Stomach smooth muscle (tissue), 2 donors: ENCODE measurements around the gene RIN3.

Experiments used
- H3K27ac ChIP-seq: one replicate; pipeline ENCODE4 v1.7.0; 2013; ENCODE audit warnings: mild to moderate bottlenecking, low read length, inconsistent platforms
- H3K27me3 ChIP-seq, 2 donors: one replicate each; pipeline ENCODE4 v1.7.0; 2013; ENCODE audit warnings: low read length in 2 of 2; ENCODE audit not compliant: insufficient read depth in 2 of 2, control insufficient read depth in 1 of 2
- H3K36me3 ChIP-seq, 2 donors: one replicate each; pipeline ENCODE4 v1.7.0; 2013; ENCODE audit warnings: low read length in 2 of 2; ENCODE audit not compliant: control insufficient read depth in 2 of 2, insufficient read depth in 2 of 2
- H3K4me1 ChIP-seq: one replicate; pipeline ENCODE4 v1.7.0; 2013; ENCODE audit warnings: low read length; ENCODE audit not compliant: control insufficient read depth, insufficient read depth
- H3K4me3 ChIP-seq, 2 donors: one replicate each; pipeline ENCODE4 v1.7.0; 2013; ENCODE audit warnings: low read length in 2 of 2
- H3K9ac ChIP-seq, 2 donors: one replicate each; pipeline ENCODE4 v1.7.0; 2013; ENCODE audit warnings: low read length in 2 of 2, mild to moderate bottlenecking in 1 of 2
- H3K9me3 ChIP-seq, 2 donors: one replicate each; pipeline ENCODE4 v1.7.0; 2013; ENCODE audit warnings: low read length in 2 of 2; ENCODE audit not compliant: control insufficient read depth in 2 of 2
- donor health status: healthy.
- donor health status: Pancreatic carcinoma.

The RIN3 gene

GRCh38 chr14:92487513-92488133, 26.0 kb upstream of the RIN3 start:
- Histone ChIP-seq H3K4me1 (peaks cover 14% of the 10 kb centered on the region), H3K4me3 (no peak overlapping the region), H3K27ac (no peak overlapping the region), H3K27me3 (no peaks in the 10 kb centered on the region), H3K9me3 (no peaks in the 10 kb centered on the region), H3K9ac (no peak overlapping the region), H3K36me3 (no peaks in the 10 kb centered on the region)

DNA sequence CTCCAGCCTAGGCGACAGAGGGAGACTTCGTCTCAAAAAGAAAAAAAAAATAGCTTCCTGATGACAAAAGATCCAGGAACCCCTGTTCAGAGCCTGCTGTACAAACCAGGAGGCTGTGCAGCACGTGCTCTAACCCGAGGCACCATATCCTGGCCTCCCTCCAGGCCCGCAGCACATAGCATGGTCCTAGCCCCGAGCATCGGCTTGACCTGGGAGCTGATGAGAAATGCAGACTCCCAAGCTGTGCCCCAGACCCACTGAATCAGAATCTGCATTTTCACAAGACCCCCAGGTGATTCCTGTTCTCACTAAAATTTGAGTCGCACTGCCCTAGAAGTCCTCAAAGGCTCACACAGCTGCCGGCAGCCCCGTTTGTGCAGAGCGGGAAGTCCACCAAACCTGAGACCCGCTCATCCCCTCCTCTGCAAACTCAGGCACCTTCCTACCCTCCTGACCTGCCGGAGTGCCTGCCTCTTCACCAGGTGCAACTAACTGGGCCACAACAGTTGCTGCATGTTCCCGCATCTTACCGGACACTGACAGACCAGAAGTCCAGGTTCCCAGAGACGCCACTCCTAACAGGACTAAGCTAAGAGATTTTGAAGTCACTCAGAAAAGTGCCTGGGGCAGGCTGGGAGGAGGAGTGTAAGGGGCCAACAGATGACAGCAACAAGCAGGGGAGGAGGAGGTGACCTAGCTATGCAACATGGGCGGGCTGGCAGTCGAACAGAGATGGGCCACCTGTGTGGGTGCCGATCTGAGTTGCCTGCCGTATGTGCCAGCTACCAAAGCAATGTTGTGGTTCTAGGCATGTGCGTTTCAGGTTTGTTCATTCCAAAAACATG, 24.0 kb upstream of the RIN3 start:
- no peaks in the 10 kb centered on the region for H3K36me3 ChIP-seq
- H3K27me3 ChIP-seq, result no peaks in the 10 kb centered on the region
- no peaks in the 10 kb centered on the region for H3K9me3 ChIP-seq
- no peak overlapping the region for H3K9ac ChIP-seq
- H3K4me3 ChIP-seq, result no peak overlapping the region
- H3K27ac ChIP-seq, result no peak overlapping the region
- peaks cover 14% of the 10 kb centered on the region for H3K4me1 ChIP-seq

DNA sequence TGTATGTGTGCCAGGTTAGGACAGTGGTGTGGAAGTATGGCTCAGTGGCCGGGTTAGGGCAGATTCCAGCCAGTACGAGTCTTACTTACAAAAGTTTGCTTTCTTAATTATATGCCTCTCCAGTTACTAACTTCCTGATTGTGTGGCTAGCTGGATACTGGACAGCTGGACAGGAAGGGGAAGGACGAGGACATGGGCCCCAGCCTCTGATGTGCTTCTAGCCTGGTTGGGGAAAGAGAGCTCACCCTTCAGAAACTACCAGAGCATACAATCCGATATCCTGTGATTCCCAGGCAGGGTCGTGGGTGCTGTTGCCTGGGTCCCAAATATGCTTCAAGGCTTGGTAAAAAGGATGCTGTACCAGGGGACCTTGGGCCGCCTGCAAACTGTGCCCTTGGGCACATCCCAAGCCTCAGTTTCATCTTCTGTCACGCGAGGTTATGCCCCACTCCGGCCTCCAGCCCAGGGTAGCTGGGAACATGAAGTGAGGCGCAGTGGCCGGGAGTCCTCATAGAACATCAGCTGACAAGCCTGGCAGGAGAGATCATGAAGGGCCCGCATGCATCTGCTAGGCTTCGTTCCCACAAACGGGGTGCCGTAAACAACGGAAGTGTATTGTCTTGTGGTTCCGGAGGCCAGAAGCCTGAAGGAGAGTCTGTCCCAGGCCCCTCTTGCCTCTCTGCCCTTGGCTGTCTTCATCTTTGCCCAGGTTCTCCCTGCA, 23.2 kb upstream of the RIN3 start:
- Histone ChIP-seq H3K27me3 (no peaks in the 10 kb centered on the region), H3K27ac (no peak overlapping the region), H3K4me1 (peaks cover 14% of the 10 kb centered on the region), H3K9ac (no peak overlapping the region), H3K9me3 (no peaks in the 10 kb centered on the region), H3K4me3 (no peak overlapping the region), H3K36me3 (no peaks in the 10 kb centered on the region)

GRCh38 chr14:92491782-92492181, 21.8 kb upstream of the RIN3 start:
- Histone ChIP-seq H3K27me3 (no peaks in the 10 kb centered on the region), H3K9me3 (no peaks in the 10 kb centered on the region), H3K4me1 (peaks cover 10% of the 10 kb centered on the region), H3K36me3 (no peaks in the 10 kb centered on the region), H3K9ac (no peak overlapping the region), H3K27ac (no peak overlapping the region), H3K4me3 (no peak overlapping the region)

- Histone ChIP-seq H3K27ac (no peak overlapping the region), H3K27me3 (no peaks in the 10 kb centered on the region), H3K4me1 (peaks cover 5% of the 10 kb centered on the region), H3K9me3 (no peaks in the 10 kb centered on the region), H3K4me3 (no peak overlapping the region), H3K36me3 (no peaks in the 10 kb centered on the region), H3K9ac (no peak overlapping the region)
These were observed 21.3 kb upstream of the RIN3 start for GRCh38 chr14:92492258-92492657.

GRCh38 chr14:92493024-92493423, 20.6 kb upstream of the RIN3 start:
- no peak overlapping the region for H3K9ac ChIP-seq
- H3K4me1 ChIP-seq, result no peaks in the 10 kb centered on the region
- H3K36me3 ChIP-seq, result no peaks in the 10 kb centered on the region
- H3K27ac ChIP-seq, result no peak overlapping the region
- H3K27me3 ChIP-seq, result no peaks in the 10 kb centered on the region
- no peak overlapping the region for H3K4me3 ChIP-seq
- no peaks in the 10 kb centered on the region for H3K9me3 ChIP-seq

DNA sequence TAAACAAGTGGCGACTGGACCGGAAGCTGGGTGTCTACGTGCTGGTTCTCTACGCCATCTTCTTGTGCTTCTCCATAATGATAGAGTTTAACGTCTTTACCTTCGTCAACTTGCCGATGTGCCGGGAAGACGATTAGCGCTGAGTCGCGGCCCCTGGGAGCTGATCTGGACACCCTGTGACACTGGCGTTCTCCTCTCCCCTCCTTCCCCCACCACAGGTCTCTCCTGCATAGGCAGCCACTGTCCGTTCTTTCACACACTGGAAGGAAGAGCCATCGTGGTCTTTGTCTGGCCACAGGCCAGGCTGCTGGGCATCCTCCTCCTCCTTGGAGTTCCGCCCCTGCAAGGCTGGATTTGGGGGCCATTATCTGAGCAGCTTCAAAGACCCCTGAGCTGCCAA, 20.1 kb upstream of the RIN3 start:
- no peak overlapping the region for H3K9ac ChIP-seq
- H3K4me3 ChIP-seq, result no peak overlapping the region
- no peaks in the 10 kb centered on the region for H3K36me3 ChIP-seq
- no peaks in the 10 kb centered on the region for H3K27me3 ChIP-seq
- no peak overlapping the region for H3K27ac ChIP-seq
- no peaks in the 10 kb centered on the region for H3K4me1 ChIP-seq
- no peaks in the 10 kb centered on the region for H3K9me3 ChIP-seq

DNA sequence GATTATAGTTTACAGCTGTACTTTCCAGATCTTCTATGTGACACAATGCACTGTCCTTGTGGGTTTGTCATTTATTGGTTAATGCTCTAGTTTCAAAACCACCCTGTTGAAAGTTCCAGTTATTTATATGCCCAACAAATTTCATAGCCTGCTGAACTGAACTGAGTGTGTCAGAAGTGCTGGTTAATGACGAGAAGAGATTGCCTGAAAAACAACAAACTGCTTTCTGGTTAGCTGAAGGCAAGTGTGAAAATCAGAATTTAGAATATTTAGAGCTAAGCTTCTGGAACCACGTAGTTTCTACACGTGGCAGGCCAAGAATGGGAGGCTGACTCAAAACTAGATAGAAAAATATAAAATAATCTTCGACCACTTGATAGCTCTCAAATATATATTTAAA, 19.1 kb upstream of the RIN3 start:
- Histone ChIP-seq H3K4me1 (no peaks in the 10 kb centered on the region), H3K4me3 (no peak overlapping the region), H3K9ac (no peak overlapping the region), H3K9me3 (no peaks in the 10 kb centered on the region), H3K27me3 (no peaks in the 10 kb centered on the region), H3K27ac (no peak overlapping the region), H3K36me3 (no peaks in the 10 kb centered on the region)

- H3K27me3 ChIP-seq, result no peaks in the 10 kb centered on the region
- no peak overlapping the region for H3K27ac ChIP-seq
- no peaks in the 10 kb centered on the region for H3K4me1 ChIP-seq
- H3K9ac ChIP-seq, result no peak overlapping the region
- H3K36me3 ChIP-seq, result no peaks in the 10 kb centered on the region
- no peak overlapping the region for H3K4me3 ChIP-seq
- H3K9me3 ChIP-seq, result no peaks in the 10 kb centered on the region
These were observed 18.6 kb upstream of the RIN3 start for GRCh38 chr14:92495027-92495426.

DNA sequence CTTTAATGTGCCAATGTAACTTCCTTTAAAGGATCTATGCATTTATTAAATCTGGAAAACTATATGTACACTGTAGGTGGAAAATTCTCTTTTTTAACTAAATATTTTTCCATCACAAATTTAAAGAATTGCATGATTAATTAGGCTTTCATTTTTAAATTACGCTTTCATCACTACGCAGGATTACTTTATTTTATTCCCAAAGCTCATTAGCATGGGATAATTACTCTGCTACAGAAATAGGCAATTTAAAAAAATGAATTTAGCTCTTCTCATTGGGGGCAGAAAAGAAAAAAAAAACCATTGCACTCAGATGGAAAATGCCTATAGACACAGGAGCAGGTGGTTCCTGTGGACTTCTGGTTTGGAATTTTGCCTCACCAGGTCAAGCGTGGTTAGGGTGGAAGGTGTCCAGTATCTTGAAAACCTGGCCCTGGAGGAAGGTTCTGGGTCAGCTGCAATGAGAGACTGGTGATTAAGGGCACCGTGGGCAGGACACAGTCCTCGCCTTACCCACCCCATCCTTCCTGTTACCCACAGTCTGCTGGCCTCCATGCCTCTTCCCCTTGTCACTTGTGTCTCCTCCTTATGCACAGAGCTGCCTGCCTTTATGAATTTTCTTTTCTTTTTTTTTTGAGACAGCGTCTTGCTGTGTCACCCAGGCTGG, 17.3 kb upstream of the RIN3 start:
- no peaks in the 10 kb centered on the region for H3K27me3 ChIP-seq
- H3K4me1 ChIP-seq, result no peaks in the 10 kb centered on the region
- no peaks in the 10 kb centered on the region for H3K9me3 ChIP-seq
- no peak overlapping the region for H3K4me3 ChIP-seq
- no peaks in the 10 kb centered on the region for H3K36me3 ChIP-seq
- H3K27ac ChIP-seq, result no peak overlapping the region
- H3K9ac ChIP-seq, result no peak overlapping the region
